Measurements from ENCODE around the gene DUS2.

- TF ChIP-seq, protein P1, sequence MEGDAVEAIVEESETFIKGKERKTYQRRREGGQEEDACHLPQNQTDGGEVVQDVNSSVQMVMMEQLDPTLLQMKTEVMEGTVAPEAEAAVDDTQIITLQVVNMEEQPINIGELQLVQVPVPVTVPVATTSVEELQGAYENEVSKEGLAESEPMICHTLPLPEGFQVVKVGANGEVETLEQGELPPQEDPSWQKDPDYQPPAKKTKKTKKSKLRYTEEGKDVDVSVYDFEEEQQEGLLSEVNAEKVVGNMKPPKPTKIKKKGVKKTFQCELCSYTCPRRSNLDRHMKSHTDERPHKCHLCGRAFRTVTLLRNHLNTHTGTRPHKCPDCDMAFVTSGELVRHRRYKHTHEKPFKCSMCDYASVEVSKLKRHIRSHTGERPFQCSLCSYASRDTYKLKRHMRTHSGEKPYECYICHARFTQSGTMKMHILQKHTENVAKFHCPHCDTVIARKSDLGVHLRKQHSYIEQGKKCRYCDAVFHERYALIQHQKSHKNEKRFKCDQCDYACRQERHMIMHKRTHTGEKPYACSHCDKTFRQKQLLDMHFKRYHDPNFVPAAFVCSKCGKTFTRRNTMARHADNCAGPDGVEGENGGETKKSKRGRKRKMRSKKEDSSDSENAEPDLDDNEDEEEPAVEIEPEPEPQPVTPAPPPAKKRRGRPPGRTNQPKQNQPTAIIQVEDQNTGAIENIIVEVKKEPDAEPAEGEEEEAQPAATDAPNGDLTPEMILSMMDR (optimal IDR thresholded peaks at IDR 0.05 in 1 of 3, IDR thresholded peaks at IDR 0.05 in 1 of 3, conservative IDR thresholded peaks at IDR 0.05 in 1 of 3; ENCODE audit: extremely low read depth in 1 of 3, insufficient read depth in 2 of 3, low read length in 3 of 3), result no peak
- TF ChIP-seq EZH2 (IDR thresholded peaks at IDR 0.05; ENCODE audit: low read length), result no peak
Measured at GRCh38 chr16:67975321-67976105, 47.6 kb upstream of the DUS2 start.
